ENCODE data around the gene CDADC1.

GRCh38 chr13:49310251-49310650, 62.5 kb downstream of the CDADC1 start:
- TF ChIP-seq, protein P1, sequence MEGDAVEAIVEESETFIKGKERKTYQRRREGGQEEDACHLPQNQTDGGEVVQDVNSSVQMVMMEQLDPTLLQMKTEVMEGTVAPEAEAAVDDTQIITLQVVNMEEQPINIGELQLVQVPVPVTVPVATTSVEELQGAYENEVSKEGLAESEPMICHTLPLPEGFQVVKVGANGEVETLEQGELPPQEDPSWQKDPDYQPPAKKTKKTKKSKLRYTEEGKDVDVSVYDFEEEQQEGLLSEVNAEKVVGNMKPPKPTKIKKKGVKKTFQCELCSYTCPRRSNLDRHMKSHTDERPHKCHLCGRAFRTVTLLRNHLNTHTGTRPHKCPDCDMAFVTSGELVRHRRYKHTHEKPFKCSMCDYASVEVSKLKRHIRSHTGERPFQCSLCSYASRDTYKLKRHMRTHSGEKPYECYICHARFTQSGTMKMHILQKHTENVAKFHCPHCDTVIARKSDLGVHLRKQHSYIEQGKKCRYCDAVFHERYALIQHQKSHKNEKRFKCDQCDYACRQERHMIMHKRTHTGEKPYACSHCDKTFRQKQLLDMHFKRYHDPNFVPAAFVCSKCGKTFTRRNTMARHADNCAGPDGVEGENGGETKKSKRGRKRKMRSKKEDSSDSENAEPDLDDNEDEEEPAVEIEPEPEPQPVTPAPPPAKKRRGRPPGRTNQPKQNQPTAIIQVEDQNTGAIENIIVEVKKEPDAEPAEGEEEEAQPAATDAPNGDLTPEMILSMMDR (IDR thresholded peaks at IDR 0.05): no peak
- no peak for TF ChIP-seq POLR2A (IDR thresholded peaks at IDR 0.05)
